Omental fat pad (tissue), 4 donors: ENCODE results near the gene TNP2. TPM values are rescaled to one million over a fixed set of nuclear protein-coding genes. Genes with fewer than 3 reads are reported as not detected.
"Not testable (repeated sequence)": the region's sequence is repeated elsewhere in the genome, so short reads cannot be mapped to it uniquely, and the experiment has no call there.

Experiments
- ATAC-seq: fragments of 150-250 bp; one replicate; pipeline ENCODE4 v1.9.1; 2016; ENCODE audit warnings: mild to moderate bottlenecking, moderate library complexity; ENCODE audit not compliant: low FRiP score
- DNase-seq: peaks from one replicate; pipeline ENCODE4 v3.0.0-alpha.2; 2019; ENCODE audit warnings: low spot score
- CTCF ChIP-seq, 3 donors: fragments of 450-650 bp; IDR thresholded peaks; one replicate each; pipeline ENCODE4 v1.5.1; 2016 to 2017; ENCODE audit warnings: antibody characterized with exemption in 3 of 3, mild to moderate bottlenecking in 3 of 3, moderate library complexity in 2 of 3
- total RNA-seq, 4 donors: library from RNA; depleted of rRNA; stranded (reverse); fragments of >200 nt; gene quantifications; one replicate each; pipeline ENCODE4 v1.1.0, GENCODE V29; 2016

TNP2 gene
- total RNA-seq, 4 donors from 2014 or later = not detected

- DNase-seq (no peak), ATAC-seq (no peak)
- TF ChIP-seq CTCF (IDR thresholded peaks at IDR 0.05) = no peak
These were observed 37.7 kb downstream of the TNP2 start for GRCh38 chr16:11231367-11231970.

- no peak for TF ChIP-seq CTCF (IDR thresholded peaks at IDR 0.05)
- DNase-seq = no peak
- no peak for ATAC-seq
These were observed 39.2 kb downstream of the TNP2 start for GRCh38 chr16:11229906-11230305.

- no peak for TF ChIP-seq CTCF (IDR thresholded peaks at IDR 0.05)
- DNase-seq (no peak), ATAC-seq (no peak)
These were observed 39.7 kb downstream of the TNP2 start for GRCh38 chr16:11229432-11229831.

GRCh38 chr16:11225677-11226549 is 43.2 kb downstream of the TNP2 start:
- no peak for DNase-seq
- no peak for ATAC-seq

GRCh38 chr16:11224894-11225676 is 44.0 kb downstream of the TNP2 start:
- TF ChIP-seq CTCF (IDR thresholded peaks at IDR 0.05) = no peak
- ATAC-seq = no peak
- DNase-seq = no peak

More at GRCh38 chr16:11225677-11226549, 43.2 kb downstream of the TNP2 start:
- no peak for TF ChIP-seq CTCF (IDR thresholded peaks at IDR 0.05)

- DNase-seq (no peak), ATAC-seq (peak; percentile 69)
- TF ChIP-seq CTCF (IDR thresholded peaks at IDR 0.05) = no peak
These were observed 44.8 kb downstream of the TNP2 start for GRCh38 chr16:11224096-11224893.

GRCh38 chr16:11220507-11220906 is 48.6 kb downstream of the TNP2 start:
- DNase-seq, ATAC-seq: not testable (repeated sequence)
